AG08396 (cell line): ENCODE results near the gene FAM161B.
"Not testable (repeated sequence)": the region's sequence is repeated elsewhere in the genome, so short reads cannot be mapped to it uniquely, and the experiment has no call there.

Experiments
- DNase-seq: peaks from one replicate; pipeline ENCODE4 v3.0.0; 2012; ENCODE audit warnings: low spot score, mixed read lengths

FAM161B gene, protein sequence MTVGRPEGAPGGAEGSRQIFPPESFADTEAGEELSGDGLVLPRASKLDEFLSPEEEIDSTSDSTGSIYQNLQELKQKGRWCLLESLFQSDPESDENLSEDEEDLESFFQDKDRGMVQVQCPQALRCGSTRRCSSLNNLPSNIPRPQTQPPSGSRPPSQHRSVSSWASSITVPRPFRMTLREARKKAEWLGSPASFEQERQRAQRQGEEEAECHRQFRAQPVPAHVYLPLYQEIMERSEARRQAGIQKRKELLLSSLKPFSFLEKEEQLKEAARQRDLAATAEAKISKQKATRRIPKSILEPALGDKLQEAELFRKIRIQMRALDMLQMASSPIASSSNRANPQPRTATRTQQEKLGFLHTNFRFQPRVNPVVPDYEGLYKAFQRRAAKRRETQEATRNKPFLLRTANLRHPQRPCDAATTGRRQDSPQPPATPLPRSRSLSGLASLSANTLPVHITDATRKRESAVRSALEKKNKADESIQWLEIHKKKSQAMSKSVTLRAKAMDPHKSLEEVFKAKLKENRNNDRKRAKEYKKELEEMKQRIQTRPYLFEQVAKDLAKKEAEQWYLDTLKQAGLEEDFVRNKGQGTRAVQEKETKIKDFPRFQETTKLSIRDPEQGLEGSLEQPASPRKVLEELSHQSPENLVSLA

GRCh38 chr14:73949752-73950734, at the start of gene FAM161B, which contains the start of gene COQ6:
Gene FAM161B, minus strand, starts transcription at chr14:73950094. Its CDS starts 68 bp downstream, at chr14:73950026.
Gene COQ6, plus strand, starts transcription at chr14:73950302. Its CDS starts 31 bp downstream, at chr14:73950333.
- peak; percentile 93 for DNase-seq

- no peak for DNase-seq
Observed at GRCh38 chr14:73998726-73999125, 48.8 kb upstream of the FAM161B start.

DNA sequence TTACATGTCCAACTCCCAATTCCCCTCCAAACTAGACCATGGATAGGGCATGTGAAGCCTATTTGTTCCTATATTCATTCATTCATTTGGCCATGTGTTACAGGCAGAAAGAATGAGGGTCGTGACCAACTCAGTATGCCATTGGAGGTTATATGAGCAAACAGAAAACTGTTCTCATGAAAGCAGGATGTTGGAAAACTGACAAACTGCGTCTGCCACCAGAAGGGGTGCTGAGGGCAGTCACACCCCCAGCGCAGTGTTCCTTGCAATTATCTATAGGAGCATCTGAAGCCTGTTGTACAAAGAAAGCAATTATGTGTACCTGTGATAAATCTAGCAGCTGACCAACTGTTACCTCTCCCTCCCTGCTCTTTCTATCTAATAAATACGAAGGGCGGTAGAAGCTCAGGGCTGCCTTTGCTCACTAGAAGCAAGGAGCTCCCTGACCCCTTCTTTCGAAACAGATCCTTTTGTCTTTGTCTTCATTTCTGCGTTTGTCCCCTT, 48.1 kb upstream of the FAM161B start:
- no peak for DNase-seq

DNA sequence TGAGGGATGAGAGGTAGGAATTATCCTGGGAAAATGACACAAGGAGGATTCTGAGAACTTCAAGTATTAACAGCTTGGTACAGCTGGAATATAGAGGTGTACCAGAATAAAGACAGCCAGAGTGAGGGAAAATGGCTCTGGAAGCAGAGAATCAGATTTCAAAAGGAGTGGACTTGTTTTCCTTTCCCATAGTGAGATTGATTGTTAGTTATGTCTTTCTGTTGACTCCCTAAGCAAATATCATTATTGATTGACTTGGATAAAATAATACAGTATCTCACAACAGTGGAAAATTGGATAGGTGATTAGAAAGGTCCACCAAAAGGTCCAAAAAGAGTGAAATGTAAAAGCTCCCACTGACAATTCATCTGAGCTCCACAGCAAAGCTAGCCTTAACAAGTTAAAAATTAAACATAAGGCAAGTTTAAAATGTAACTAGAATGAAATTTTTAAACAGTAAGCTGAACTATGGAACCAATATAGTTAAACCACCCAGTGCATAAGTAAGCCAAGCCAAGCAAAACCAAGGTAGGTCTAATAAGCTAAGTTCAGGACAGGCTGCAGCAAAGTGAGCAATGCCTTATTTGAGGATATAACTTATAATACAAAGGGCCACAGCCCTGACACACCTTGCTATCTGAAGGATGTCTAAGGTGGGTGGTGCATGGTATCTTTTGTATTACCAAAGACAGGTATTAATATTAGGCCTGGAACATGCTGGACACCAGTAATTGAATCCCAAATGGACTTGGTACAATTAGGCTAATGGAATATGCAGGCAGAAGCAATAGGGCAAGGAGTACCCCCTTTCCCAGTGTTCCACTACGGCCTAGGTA, 47.4 kb upstream of the FAM161B start:
- DNase-seq = no peak

DNA sequence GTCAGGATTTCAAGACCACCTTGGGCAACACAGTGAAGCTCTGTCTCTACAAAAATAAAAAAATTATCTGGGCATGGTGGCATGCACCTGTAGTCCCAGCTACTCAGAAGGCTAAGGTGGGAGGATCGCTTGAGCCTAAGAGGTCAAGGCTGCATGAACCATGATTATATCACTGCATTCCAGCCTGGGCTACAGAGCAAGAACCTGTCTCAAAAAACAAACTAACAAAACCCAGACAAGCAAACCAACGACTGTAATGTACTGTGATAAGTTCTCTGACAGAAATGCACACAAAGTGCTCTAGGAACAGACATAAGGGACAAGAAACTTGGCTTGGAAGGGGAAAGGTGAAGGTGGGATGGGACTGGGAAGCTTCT, 46.8 kb upstream of the FAM161B start:
- DNase-seq = no peak

GRCh38 chr14:73995977-73996378, 46.1 kb upstream of the FAM161B start:
- no peak for DNase-seq

GRCh38 chr14:73994926-73995325, 45.0 kb upstream of the FAM161B start:
- not testable (repeated sequence) for DNase-seq

DNA sequence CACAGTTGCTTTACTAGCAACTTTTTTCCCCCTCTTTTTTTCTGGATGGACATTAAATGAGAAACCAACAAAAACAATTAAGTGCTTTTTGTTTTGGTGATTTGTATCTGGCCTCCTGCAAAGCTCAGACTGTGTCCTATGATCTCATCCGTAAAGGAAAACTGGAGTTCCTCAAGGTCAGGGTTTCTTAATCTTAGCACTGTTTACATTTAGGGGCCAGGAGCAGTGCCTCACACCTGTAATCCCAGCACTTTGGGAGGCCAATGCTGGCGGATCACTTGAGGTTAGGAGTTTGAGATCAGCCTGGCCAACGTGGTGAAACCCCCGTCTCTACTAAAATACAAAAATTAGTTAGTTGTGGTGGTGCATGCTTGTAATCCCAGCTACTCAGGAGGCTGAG, 41.2 kb upstream of the FAM161B start:
- DNase-seq = no peak

DNA sequence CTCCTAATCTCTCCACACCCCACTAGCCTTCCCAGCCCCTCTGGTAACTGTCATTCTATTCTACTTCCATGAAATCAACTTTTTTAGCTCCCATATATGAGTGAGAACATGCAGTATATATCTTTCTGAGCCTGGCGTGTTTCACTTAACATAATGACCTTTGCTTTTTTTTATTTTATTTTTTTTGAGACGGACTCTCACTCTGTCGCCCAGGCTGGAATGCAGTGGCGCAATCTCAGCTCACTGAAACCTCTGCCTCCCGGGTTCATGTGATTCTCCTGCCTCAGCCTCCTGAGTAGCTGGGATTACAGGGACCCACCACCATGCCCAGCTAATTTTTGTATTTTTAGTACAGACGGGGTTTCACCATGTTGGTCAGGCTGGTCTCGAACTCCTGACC, 38.8 kb upstream of the FAM161B start:
- not testable (repeated sequence) for DNase-seq

GRCh38 chr14:73988065-73988464, 38.2 kb upstream of the FAM161B start:
- DNase-seq = no peak

- no peak for DNase-seq
Observed at GRCh38 chr14:73977896-73978295, 28.0 kb upstream of the FAM161B start.

- DNase-seq = no peak
Observed at GRCh38 chr14:73976125-73976524, 26.2 kb upstream of the FAM161B start.

DNA sequence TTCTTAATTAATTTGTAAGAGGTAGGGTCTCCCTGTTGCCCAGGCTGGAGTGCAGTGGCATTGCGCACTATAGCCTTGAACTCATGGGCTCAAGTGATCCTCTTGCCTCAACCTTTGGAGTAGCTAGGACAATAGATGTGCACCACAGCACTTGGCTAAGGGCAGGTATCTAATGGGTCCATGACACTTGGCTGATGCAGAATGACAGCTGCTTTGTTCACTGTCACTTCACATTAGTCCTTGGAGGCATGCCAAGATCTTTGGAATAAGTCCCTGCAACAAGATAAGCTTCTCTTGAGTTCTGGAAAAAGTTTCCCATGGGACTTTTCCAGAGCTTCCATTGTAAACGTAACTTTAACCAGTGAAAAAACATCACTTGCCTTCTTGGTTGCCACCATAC, 23.6 kb upstream of the FAM161B start:
- DNase-seq = no peak

- no peak for DNase-seq
Observed at GRCh38 chr14:73968885-73969284, 19.0 kb upstream of the FAM161B start.

DNA sequence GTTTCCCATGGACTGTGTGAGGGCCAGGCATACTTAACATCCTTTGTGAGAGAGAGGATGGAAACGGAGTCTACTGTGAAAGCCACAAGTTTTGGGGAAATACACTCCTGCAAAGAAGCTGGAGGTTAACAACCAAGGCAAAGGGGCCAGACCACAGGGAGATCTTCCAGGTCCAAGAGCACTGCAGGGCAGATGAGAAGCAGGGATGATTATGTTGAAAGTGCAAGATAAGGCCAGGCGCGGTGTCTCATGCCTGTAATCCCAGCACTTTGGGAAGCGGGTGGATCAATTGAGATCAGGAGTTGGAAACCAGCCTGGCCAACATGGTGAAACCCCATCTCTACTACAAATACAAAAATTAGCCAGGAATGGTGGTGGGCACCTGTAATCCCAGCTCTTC, 15.3 kb upstream of the FAM161B start:
- DNase-seq = no peak

GRCh38 chr14:73961192-73961591, 11.3 kb upstream of the FAM161B start:
- DNase-seq = no peak

- no peak for DNase-seq
Observed at GRCh38 chr14:73958591-73958990, 8.7 kb upstream of the FAM161B start.

DNA sequence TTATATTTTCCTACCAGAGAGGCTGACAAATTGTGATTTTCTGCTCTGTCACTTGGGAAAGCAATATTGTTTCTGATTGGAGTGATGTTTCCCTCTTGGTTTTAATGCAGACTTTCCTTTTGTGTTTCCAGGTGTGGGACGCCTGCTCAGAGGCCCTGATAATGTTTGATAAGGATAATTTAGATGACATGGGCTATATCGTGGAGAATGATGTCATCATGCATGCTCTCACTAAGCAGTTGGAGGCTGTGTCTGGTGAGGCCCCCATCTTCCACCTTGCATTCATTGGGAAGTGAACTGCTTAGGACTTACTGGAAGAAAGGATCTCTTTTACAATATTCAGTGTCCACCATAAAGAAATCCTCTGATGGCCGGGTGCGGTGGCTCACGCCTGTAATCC, 5.8 kb upstream of the FAM161B start:
- DNase-seq = no peak

- no peak for DNase-seq
Observed at GRCh38 chr14:73953731-73954130, 3.8 kb upstream of the FAM161B start.

DNA sequence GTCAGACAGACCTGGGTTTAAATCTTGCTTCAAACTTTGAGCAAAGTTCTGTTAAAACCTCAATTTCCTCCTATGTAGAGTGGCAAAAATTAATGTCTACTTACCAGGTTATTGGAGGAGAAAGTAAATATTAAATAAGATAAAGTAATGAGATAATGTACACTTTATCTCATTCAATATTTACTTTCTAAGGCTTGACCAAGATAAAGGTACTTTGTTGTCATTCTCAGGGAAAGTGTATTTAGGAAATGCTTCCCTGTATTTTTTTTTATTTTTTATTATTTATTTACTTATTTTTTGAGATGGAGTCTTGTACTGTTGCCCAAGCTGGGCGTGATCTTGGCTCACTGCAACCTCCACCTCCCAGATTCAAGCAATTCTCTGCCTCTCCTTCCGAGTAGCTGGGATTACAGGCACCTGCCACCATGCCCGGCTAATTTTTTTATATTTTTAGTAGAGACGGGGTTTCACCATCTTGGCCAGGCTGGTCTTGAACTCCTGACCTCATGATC, 4.7 kb downstream of the FAM161B start:
- DNase-seq = no peak
